GM19452 (cell line): ENCODE measurements around the gene MESD.

ENCODE experiments used
- ATAC-seq: cut with Tn5 transposase; IDR thresholded peaks from one replicate; pipeline ENCODE4 v1.9.1; 2021; ENCODE audit not compliant: unreplicated experiment

The MESD gene

GRCh38 chr15:80913541-80913940, 76.1 kb downstream of the MESD start:
- no peak for ATAC-seq

GRCh38 chr15:80912673-80913072, 76.9 kb downstream of the MESD start:
- ATAC-seq, result no peak

GRCh38 chr15:80911821-80912220, 77.8 kb downstream of the MESD start:
- ATAC-seq, result no peak

GRCh38 chr15:80906159-80906766, 83.4 kb downstream of the MESD start:
- ATAC-seq, result no peak

- no peak for ATAC-seq
These were observed 84.6 kb downstream of the MESD start for GRCh38 chr15:80904998-80905397.

GRCh38 chr15:80902298-80902801, 87.3 kb downstream of the MESD start:
- no peak for ATAC-seq

- no peak for ATAC-seq
These were observed 91.6 kb downstream of the MESD start for GRCh38 chr15:80898040-80898439.
